HG02973 (cell line): Measurements from ENCODE around the gene MAP2K2.

Experiments
- ATAC-seq: cut with Tn5 transposase; IDR thresholded peaks from one replicate; pipeline ENCODE4 v1.9.1; 2021; ENCODE audit warnings: moderate library complexity; ENCODE audit not compliant: unreplicated experiment

The MAP2K2 gene

GRCh38 chr19:4046946-4047683, 76.8 kb downstream of the MAP2K2 start:
- no peak for ATAC-seq

DNA sequence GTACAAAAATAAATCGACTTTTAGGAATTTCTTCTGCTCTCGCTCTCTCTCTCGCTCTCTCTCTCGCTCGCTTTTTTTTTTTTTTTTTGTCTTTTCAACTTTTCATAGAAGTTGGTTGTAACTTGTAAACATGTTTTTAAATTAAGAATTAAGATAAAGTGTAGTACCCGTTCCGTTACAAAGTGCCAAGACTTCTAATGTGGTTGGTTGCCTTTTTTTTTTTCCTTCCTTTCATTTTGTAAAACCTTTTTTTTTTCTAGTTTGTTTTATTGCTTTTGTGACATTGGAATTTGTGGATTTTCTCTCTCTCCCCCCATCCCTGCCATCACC, 77.6 kb downstream of the MAP2K2 start:
- no peak for ATAC-seq

DNA sequence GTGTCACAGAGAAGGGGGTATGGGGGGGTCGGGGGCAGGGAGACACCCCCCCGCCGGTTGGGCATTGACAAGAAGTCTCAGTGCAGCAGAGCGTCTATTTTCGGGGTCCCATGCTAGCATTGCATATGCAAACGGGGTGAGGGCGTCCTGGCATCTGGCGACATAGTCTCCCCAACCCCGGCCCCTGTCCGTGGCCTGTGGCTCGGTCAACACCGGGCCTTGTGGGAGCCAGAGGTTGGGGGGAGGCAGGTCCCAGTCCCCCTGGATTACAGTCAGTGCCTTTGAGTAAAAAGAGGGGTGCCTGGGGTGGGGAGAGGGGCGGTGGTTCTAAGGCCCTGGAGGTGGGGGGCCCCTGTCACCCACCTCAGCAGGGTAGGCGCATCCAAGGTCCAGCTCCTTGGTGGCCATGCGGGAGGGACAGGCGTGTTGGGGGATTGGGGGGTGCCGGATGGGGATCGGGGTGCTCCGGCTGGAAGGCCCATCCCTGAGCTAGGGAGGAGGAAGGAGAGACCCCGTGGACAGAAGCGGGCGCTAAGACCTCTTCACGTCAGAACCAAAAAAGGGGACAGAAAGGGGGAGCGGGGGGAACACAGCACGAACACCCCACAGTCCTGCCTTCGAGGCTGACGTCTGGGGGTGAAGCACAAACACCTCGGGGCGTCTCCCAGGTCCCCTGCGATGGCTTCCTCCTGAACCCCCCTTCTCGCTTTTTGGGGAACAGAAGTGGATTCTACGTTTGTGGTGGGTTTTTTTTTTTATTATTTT, 78.1 kb downstream of the MAP2K2 start:
- ATAC-seq: no peak

DNA sequence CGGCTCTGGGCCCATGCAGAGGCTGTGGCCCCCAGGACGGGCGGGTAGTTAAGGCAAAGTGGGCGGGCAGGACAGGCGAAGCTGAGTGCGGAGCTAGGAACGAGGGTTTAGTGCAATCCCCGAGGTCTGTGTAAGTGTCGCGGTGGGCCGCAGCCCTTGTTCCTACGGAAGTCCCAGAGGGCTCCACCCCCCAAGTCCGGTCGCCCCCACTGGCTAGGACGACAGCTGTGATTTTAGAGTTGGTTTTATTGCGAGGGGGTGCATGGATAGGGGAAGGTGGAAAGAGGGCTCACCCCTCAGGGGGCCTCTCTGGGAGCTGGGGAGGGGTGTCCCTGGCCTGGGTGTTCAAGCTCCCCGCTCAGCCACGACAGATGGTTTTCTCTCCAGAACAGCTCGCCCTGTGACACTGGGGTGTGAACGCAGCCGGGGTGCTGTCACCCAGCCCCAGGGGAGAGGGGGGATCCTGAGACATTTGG, 78.9 kb downstream of the MAP2K2 start:
- no peak for ATAC-seq

- ATAC-seq: no peak
These were observed 79.8 kb downstream of the MAP2K2 start for GRCh38 chr19:4043966-4044715.

DNA sequence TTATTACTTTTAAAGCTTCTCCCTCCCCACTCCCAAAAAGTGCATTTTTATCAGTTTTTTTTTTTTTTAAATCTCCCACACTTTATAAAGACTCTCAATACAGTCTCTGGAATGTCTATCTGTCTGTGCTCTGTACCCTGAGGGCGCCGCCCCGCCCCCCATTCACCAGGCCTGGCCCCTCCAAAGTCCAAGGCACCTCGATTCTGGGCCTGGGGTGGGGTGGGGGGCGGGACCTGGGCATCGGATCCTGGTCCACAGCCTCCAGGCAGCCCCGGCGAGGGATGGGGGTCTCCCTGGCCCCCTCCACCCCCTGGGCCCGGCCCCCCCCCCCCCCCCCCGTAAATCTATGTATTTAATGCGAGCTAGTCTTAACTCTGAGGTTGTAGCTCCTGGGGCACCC, 80.5 kb downstream of the MAP2K2 start:
- ATAC-seq: no peak

GRCh38 chr19:4042731-4043082, 81.2 kb downstream of the MAP2K2 start:
- no peak for ATAC-seq

DNA sequence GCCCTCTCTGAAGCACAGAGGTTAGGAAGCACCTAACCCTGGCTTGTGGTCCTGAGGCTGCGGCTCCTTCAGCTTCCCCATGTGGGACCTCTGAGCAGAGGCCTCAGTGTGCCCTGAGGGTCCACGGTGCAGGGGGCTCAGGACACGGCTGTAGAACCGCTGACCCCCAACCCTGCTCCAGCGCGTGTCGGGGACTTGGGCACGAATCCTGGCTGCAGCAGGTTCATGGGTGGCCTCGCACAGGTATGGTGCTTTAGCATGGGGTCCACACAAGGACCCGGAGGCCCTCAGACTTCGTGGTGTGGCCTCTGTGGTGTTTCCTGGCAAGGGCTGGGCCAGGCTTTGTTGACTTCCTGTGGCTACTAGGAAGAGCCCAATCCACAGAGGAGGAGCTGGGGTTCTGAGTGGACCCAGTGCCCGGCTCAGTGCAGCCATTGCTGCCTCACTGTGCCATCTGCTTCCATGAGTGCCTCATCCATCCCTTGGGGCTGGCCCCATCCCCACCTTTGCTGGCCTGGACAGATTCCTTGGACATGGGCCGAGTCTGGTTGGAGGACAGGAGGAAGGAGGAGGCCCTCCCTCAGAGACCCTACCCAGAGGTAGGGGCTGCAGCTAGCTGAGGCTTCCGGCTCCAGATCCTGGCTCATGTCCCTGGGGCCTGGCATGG, 81.7 kb downstream of the MAP2K2 start:
- ATAC-seq: no peak
